ENCODE results near the gene RASGEF1C.

Gene RASGEF1C

GRCh38 chr5:180074462-180074861 lies 134.5 kb downstream of the RASGEF1C start:
- H3K27me3 ChIP-seq (ENCODE audit: low read depth, low read length) = 0 out of 2 replicates have a peak, but pooled peaks cover 4% of the 10 kb centered on the region
- no peaks in the 10 kb centered on the region for H4K20me1 ChIP-seq (ENCODE audit: insufficient read depth, low read length)
- no peak overlapping the region for H3K4me2 ChIP-seq (ENCODE audit: low read length)
- H3K36me3 ChIP-seq (replicated peaks; ENCODE audit: low read depth, low read length) = no peaks in the 10 kb centered on the region
- H3K9ac ChIP-seq (ENCODE audit: low read length) = no peak overlapping the region
- H2AFZ ChIP-seq (ENCODE audit: low read depth, low read length) = no peak overlapping the region
- no peaks in the 10 kb centered on the region for H3K4me1 ChIP-seq (ENCODE audit: low read length)
- no peaks in the 10 kb centered on the region for H3K9me3 ChIP-seq (ENCODE audit: insufficient read depth, low read length)
- H3K79me2 ChIP-seq (ENCODE audit: low read length) = no peaks in the 10 kb centered on the region
- no peak overlapping the region for H3K4me3 ChIP-seq (ENCODE audit: low read length)
- no peak for TF ChIP-seq EZH2phosphoT487 (IDR thresholded peaks at IDR 0.05; ENCODE audit: low read depth)
- no peak for TF ChIP-seq CTCF (IDR thresholded peaks at IDR 0.05; ENCODE audit: low read depth, low read length)
- no peak overlapping the region for H3K27ac ChIP-seq (ENCODE audit: low read length)

- H4K20me1 ChIP-seq (ENCODE audit: insufficient read depth, low read length) = no peaks in the 10 kb centered on the region
- peaks cover 11% of the 10 kb centered on the region; the same call in 1 of the 2 replicates for H3K27me3 ChIP-seq (ENCODE audit: low read depth, low read length)
- no peaks in the 10 kb centered on the region for H3K79me2 ChIP-seq (ENCODE audit: low read length)
- no peak overlapping the region for H3K4me2 ChIP-seq (ENCODE audit: low read length)
- H2AFZ ChIP-seq (ENCODE audit: low read depth, low read length) = no peak overlapping the region
- no peaks in the 10 kb centered on the region for H3K9me3 ChIP-seq (ENCODE audit: insufficient read depth, low read length)
- H3K9ac ChIP-seq (ENCODE audit: low read length) = no peak overlapping the region
- no peaks in the 10 kb centered on the region for H3K4me1 ChIP-seq (ENCODE audit: low read length)
- TF ChIP-seq EZH2phosphoT487 (IDR thresholded peaks at IDR 0.05; ENCODE audit: low read depth) = no peak
- TF ChIP-seq CTCF (IDR thresholded peaks at IDR 0.05; ENCODE audit: low read depth, low read length) = no peak
- H3K36me3 ChIP-seq (replicated peaks; ENCODE audit: low read depth, low read length) = no peaks in the 10 kb centered on the region
- no peak overlapping the region for H3K27ac ChIP-seq (ENCODE audit: low read length)
- no peak overlapping the region for H3K4me3 ChIP-seq (ENCODE audit: low read length)
These were observed 136.5 kb downstream of the RASGEF1C start for GRCh38 chr5:180072556-180072955.

GRCh38 chr5:180072256-180072548 lies 136.8 kb downstream of the RASGEF1C start:
- Histone ChIP-seq H4K20me1 (ENCODE audit: insufficient read depth, low read length) (no peaks in the 10 kb centered on the region), H3K27ac (ENCODE audit: low read length) (no peak overlapping the region), H3K36me3 (replicated peaks; ENCODE audit: low read depth, low read length) (no peaks in the 10 kb centered on the region), H3K4me2 (ENCODE audit: low read length) (no peak overlapping the region), H3K9me3 (ENCODE audit: insufficient read depth, low read length) (no peaks in the 10 kb centered on the region), H3K27me3 (ENCODE audit: low read depth, low read length) (peaks cover 11% of the 10 kb centered on the region; the same call in 1 of the 2 replicates), H3K9ac (ENCODE audit: low read length) (no peak overlapping the region), H3K79me2 (ENCODE audit: low read length) (no peaks in the 10 kb centered on the region), H2AFZ (ENCODE audit: low read depth, low read length) (no peak overlapping the region), H3K4me1 (ENCODE audit: low read length) (no peaks in the 10 kb centered on the region), H3K4me3 (ENCODE audit: low read length) (no peak overlapping the region)
- no peak for TF ChIP-seq EZH2phosphoT487 (IDR thresholded peaks at IDR 0.05; ENCODE audit: low read depth)
- no peak for TF ChIP-seq CTCF (IDR thresholded peaks at IDR 0.05; ENCODE audit: low read depth, low read length)

- H3K9ac ChIP-seq (ENCODE audit: low read length) = no peak within 1 kb of the TSS
- no peak within 1 kb of the TSS for H2AFZ ChIP-seq (ENCODE audit: low read depth, low read length)
- no peaks in the 10 kb centered on the region for H3K79me2 ChIP-seq (ENCODE audit: low read length)
- no peaks in the 10 kb centered on the region for H3K9me3 ChIP-seq (ENCODE audit: insufficient read depth, low read length)
- no peak within 1 kb of the TSS for H3K4me3 ChIP-seq (ENCODE audit: low read length)
- H3K4me2 ChIP-seq (ENCODE audit: low read length) = no peak within 1 kb of the TSS
- no peak for TF ChIP-seq EZH2phosphoT487 (IDR thresholded peaks at IDR 0.05; ENCODE audit: low read depth)
- no peak for TF ChIP-seq CTCF (IDR thresholded peaks at IDR 0.05; ENCODE audit: low read depth, low read length)
- H3K27me3 ChIP-seq (ENCODE audit: low read depth, low read length) = peaks cover 11% of the 10 kb centered on the region; the same call in 1 of the 2 replicates
- no peak within 1 kb of the TSS for H3K27ac ChIP-seq (ENCODE audit: low read length)
- no peaks in the 10 kb centered on the region for H4K20me1 ChIP-seq (ENCODE audit: insufficient read depth, low read length)
- H3K36me3 ChIP-seq (replicated peaks; ENCODE audit: low read depth, low read length) = no peaks in the 10 kb centered on the region
- no peaks in the 10 kb centered on the region for H3K4me1 ChIP-seq (ENCODE audit: low read length)
These were observed 137.3 kb downstream of the RASGEF1C start, which contains the start of gene RNF130 for GRCh38 chr5:180071531-180072255. Gene RNF130 (minus strand): TSS chr5:180071759. CDS start chr5:180071702, 57 bp downstream.
